Skeletal muscle tissue (tissue), 4 donors: ENCODE results near the gene WNT8A. TPM values are rescaled to one million over a fixed set of nuclear protein-coding genes. Genes with fewer than 3 reads are reported as not detected.

ENCODE experiments used
- H3K27ac ChIP-seq: one replicate; pipeline ENCODE4 v1.7.0; 2013; ENCODE audit warnings: mild to moderate bottlenecking, low read depth, low read length, inconsistent platforms
- H3K27me3 ChIP-seq, 3 donors: one replicate each; pipeline ENCODE4 v1.7.0; 2013; ENCODE audit warnings: low read length in 3 of 3; ENCODE audit not compliant: control insufficient read depth in 3 of 3, insufficient read depth in 3 of 3
- H3K36me3 ChIP-seq, 3 donors: one replicate each; pipeline ENCODE4 v1.7.0; 2013; ENCODE audit warnings: low read length in 3 of 3; ENCODE audit not compliant: control insufficient read depth in 3 of 3, insufficient read depth in 3 of 3
- H3K4me1 ChIP-seq, 3 donors: one replicate each; pipeline ENCODE4 v1.7.0; 2013; ENCODE audit warnings: low read length in 3 of 3, mild to moderate bottlenecking in 3 of 3; ENCODE audit not compliant: control insufficient read depth in 3 of 3, insufficient read depth in 3 of 3
- H3K4me3 ChIP-seq, 3 donors: one replicate each; pipeline ENCODE4 v1.7.0; 2013; ENCODE audit warnings: low read length in 3 of 3
- H3K9ac ChIP-seq, 3 donors: one replicate each; pipeline ENCODE4 v1.7.0; 2013; ENCODE audit warnings: low read length in 3 of 3, mild to moderate bottlenecking in 3 of 3, moderate library complexity in 2 of 3, low read depth in 1 of 3
- H3K9me3 ChIP-seq, 3 donors: one replicate each; pipeline ENCODE4 v1.7.0; 2013; ENCODE audit warnings: low read length in 3 of 3; ENCODE audit not compliant: control insufficient read depth in 3 of 3
- total RNA-seq: library from RNA; depleted of rRNA; stranded (reverse); fragments of >200 nt; gene quantifications from one replicate; pipeline ENCODE4 v1.2.3, GENCODE V29; 2014
- donor health status: Osteomylitis.

The WNT8A gene
- total RNA-seq, 1 donor from 2014 or later, result not detected

DNA sequence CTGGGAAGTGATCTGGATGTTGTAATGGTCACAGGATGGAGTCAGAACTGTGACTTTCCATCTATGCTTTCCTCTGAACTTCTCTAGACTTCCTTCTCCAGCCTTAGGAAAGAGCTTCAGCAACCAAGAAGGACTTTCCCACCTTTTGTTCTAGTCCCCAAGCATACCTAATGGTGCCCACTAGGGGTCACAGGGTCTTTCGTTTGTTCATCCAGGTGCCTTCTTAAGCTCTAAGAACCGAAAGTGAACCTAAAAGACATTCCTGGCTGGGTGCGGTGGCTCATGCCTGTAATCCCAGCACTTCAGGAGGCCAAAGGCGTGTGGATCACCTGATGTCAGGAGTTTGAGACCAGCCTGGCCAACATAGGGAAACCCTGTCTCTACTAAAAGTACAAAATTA, 1.8 kb upstream of the WNT8A start:
- Histone ChIP-seq H3K4me1 (peaks cover 0 to 3% (median 0%) of the 10 kb centered on the region in 3 donors), H3K4me3 (no peak overlapping the region), H3K9ac (no peak overlapping the region), H3K36me3 (no peaks in the 10 kb centered on the region), H3K27ac (no peak overlapping the region), H3K9me3 (no peaks in the 10 kb centered on the region), H3K27me3 (no peaks in the 10 kb centered on the region)

DNA sequence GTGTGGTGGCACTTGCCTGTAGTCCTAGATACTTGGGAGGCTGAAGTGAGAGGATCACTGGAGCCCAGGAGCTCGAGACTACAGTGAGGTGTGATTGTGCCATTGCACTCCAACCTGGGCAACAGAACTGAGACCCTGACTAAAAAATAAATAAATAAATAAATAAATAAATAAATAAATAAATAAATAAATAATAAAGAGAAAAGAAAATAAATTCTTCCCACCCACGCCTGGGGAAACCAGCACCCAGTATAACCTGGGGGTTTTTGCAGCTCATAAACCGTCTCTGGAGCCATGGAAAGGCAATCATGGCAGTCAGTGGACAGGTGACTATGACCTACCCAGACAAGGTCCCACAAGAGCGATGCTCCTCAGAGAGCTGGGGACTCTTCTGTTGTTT, 7.9 kb downstream of the WNT8A start:
- H3K4me1 ChIP-seq, result no peaks in the 10 kb centered on the region
- H3K27ac ChIP-seq, result no peak overlapping the region
- H3K4me3 ChIP-seq, result no peak overlapping the region
- H3K36me3 ChIP-seq, result no peaks in the 10 kb centered on the region
- H3K9me3 ChIP-seq, result no peaks in the 10 kb centered on the region
- H3K27me3 ChIP-seq, result no peaks in the 10 kb centered on the region
- no peak overlapping the region for H3K9ac ChIP-seq

DNA sequence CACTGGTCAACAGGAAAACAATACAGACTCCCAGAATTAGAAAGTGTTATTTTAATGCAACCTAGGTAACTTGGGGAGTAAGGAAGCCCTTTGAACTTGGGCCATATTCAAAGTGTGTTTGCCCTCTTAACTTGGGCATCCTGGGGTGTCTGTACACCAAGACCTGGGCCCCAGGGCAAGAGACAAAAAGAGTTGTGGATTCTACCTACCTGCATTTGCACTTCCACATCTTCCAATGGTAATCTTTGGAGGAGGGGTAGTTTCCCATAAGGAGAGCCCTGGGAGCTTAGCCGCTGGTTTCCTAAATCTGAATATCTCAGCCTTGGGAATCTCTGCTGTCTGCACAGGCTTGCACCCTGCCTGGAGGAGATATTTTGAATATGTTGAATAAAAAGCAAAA, 8.5 kb downstream of the WNT8A start:
- Histone ChIP-seq H3K4me1 (no peaks in the 10 kb centered on the region), H3K27ac (no peak overlapping the region), H3K27me3 (no peaks in the 10 kb centered on the region), H3K9me3 (no peaks in the 10 kb centered on the region), H3K36me3 (no peaks in the 10 kb centered on the region), H3K4me3 (no peak overlapping the region), H3K9ac (no peak overlapping the region)

DNA sequence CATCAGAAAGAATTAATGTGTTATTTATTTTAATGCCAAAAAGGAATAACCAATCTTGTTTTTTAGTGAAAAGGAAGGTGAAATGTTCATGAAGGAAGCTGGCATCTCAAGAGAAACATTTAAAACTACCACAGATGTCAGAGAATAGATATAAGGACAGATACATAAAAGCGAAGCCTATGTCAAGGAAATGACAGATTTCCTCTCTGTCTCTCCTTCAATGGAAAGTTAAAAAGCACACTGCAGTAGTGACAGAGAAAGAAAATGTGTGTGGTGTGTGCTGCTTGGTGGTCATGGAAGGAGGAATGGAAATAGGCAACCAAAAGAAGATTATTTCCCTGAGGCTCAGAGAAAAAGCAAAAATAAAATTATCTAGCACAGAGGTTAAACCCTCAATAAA, 9.2 kb downstream of the WNT8A start:
- no peak overlapping the region for H3K9ac ChIP-seq
- H3K27me3 ChIP-seq, result no peaks in the 10 kb centered on the region
- H3K36me3 ChIP-seq, result no peaks in the 10 kb centered on the region
- H3K27ac ChIP-seq, result no peak overlapping the region
- no peaks in the 10 kb centered on the region for H3K4me1 ChIP-seq
- H3K9me3 ChIP-seq, result no peaks in the 10 kb centered on the region
- no peak overlapping the region for H3K4me3 ChIP-seq

DNA sequence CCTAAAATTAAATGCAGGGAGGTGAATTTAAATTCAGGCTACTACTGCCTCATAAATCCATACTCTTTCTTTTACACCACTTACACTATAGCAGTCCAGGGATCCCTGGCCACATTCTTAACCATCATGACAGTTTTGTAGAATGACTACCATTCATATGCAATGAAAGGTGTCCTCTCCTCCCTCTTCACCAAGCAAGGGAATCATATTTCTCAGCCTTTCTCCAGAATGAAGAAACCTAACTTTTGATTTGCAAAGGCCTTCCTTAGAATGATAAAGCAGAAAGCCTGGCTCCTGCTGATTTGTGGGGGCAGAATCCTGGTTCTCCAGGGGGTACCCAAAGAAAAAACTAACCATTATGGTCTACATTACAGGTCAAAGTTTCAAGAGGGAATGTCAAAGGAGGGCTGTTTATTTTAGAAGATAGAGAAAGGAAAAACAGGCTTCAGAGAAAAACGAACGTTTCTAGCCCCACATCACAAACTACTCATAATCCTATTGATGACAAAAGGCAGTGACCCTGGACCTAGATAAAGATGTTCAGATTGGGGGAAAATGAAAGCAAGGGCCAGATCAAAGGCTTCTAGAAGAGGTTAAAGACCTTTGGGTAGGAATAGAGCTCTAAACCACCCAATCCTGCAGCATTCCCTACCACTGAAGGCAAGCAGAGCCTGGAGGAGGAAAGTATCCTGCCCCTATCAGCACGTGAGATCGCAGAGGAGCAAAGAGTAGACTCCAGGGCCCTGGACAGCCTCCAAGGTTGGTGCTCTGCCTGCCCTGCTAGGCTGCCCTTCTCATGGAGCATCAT, 11.5 kb downstream of the WNT8A start:
- no peak overlapping the region for H3K4me3 ChIP-seq
- no peaks in the 10 kb centered on the region for H3K27me3 ChIP-seq
- H3K27ac ChIP-seq, result no peak overlapping the region
- H3K36me3 ChIP-seq, result no peaks in the 10 kb centered on the region
- H3K4me1 ChIP-seq, result no peaks in the 10 kb centered on the region
- H3K9me3 ChIP-seq, result no peaks in the 10 kb centered on the region
- no peak overlapping the region for H3K9ac ChIP-seq

DNA sequence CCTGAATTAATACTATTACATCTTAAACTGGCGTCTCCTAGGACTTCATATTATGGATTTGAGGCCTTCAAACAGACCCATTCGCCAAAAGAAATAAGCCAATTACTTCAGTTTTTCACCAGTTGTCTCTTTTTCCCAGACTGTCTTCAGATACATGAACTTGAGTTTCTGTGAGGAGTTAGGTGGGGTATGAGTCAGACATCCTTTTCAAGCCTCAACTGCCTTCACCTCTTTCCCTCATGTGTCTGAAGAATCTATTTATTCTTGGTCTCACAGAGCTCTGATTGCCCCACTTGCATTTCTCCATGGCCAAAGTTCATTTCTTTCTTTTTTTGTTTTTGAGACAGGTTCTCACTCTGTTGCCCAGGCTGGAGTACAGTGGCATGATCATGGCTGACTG, 12.5 kb downstream of the WNT8A start:
- Histone ChIP-seq H3K27ac (no peak overlapping the region), H3K4me3 (no peak overlapping the region), H3K27me3 (no peaks in the 10 kb centered on the region), H3K9ac (no peak overlapping the region), H3K9me3 (no peaks in the 10 kb centered on the region), H3K36me3 (no peaks in the 10 kb centered on the region), H3K4me1 (no peaks in the 10 kb centered on the region)

DNA sequence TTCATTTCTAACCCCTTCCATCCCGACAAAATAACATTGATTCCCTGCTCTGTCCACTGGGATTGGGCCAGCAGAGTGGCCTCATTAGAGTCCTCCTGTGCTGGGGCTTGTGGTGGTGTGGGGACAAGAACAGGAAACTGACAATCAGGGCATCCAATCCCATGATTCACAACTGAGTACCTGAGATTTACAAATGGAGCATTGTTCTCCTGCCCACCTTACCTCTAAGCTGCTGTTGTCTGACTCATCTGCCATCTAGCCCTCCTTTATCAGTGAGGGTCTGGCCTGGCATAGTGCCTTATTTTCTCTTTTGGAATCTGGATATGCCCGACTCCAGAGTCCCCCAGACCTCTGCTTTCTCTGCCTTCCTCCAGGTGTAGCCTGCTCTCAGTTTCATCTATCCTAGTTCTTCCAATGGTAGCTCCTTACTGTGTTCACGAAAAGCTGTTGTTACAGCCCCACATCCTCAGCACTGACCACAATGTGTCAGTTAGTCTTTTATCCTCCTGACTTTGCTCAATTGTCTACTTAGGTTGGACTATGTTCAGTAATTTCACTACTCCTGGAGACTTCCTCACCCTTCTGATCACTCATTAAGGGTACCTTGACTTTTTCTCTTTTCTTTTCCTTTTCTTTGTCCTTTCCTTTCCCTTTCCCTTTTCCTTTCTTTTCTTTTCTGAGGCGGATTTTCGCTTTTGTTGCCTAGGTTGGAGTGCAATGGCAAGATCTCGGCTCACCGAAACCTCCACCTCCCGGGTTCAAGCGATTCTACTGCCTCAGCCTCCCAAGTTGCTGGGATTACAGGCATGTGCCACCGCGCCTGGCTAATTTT, 13.4 kb downstream of the WNT8A start:
- H3K36me3 ChIP-seq, result no peaks in the 10 kb centered on the region
- no peak overlapping the region for H3K4me3 ChIP-seq
- no peaks in the 10 kb centered on the region for H3K27me3 ChIP-seq
- no peak overlapping the region for H3K27ac ChIP-seq
- no peaks in the 10 kb centered on the region for H3K9me3 ChIP-seq
- no peaks in the 10 kb centered on the region for H3K4me1 ChIP-seq
- no peak overlapping the region for H3K9ac ChIP-seq

DNA sequence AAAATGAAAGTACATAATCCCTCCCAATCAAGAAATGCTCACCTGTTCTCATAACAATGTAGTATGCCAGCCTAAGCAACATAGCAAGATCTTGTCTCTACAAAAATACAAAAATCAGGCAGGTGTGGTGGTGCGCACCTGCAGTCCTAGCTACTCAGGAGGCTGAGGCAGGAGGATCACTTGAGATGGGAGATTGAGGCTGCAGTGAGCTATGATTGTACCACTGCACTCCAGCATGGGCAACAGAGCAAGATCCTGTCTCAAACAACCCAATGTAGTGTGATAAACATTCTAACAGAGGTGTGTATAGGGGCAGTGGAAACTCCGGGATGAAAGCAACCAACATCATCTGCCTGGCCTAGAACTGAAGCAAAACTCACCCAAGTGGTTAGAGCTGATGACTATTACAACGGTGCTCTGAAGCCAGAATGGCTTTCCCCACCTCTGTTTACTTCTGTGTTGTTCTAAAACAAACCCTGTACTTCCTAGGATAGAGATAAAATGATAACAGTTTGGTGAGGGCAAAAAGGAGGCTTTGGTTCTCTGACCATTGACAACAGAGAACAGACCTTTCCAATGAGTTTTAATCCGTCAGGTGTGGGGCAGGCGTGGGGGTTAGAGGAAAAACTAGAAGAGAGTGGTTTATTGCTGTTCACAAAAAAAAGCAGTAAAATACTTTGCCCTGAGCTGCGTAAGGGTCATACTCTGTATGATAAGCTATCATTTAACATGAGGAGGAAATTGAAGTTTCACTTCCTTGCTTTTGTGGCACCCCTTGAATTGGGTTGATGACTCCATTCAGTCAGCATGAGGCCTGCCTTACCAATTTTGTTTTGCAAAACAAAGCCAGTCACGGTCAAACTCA, 18.9 kb downstream of the WNT8A start:
- Histone ChIP-seq H3K4me1 (no peaks in the 10 kb centered on the region), H3K4me3 (no peak overlapping the region), H3K9ac (no peak overlapping the region), H3K27ac (no peak overlapping the region), H3K27me3 (peaks cover 0 to 3% (median 0%) of the 10 kb centered on the region in 3 donors), H3K9me3 (no peaks in the 10 kb centered on the region), H3K36me3 (no peaks in the 10 kb centered on the region)

DNA sequence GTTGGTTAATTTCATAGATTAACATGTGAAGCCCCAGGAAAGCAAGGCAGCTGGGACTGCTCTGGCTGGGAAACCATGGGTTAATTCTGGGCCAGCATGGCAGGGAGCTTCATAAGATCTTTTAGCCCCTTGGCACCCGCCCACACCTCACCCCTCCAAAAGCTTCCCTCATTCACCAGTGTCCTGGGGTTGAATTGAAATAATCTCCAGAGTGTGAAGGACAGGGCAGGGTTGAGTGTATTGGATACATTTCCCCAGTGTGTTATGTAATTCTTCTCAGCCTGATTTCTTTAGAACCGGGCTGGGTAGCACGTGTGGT, 19.4 kb downstream of the WNT8A start:
- H3K9ac ChIP-seq, result no peak overlapping the region
- H3K4me1 ChIP-seq, result no peaks in the 10 kb centered on the region
- H3K36me3 ChIP-seq, result no peaks in the 10 kb centered on the region
- peaks cover 0 to 3% (median 0%) of the 10 kb centered on the region in 3 donors for H3K27me3 ChIP-seq
- H3K9me3 ChIP-seq, result no peaks in the 10 kb centered on the region
- H3K4me3 ChIP-seq, result no peak overlapping the region
- no peak overlapping the region for H3K27ac ChIP-seq
